ENCODE data around the gene ELOVL7. TPM values are rescaled to one million over a fixed set of nuclear protein-coding genes. Genes with fewer than 3 reads are reported as not detected.
A peak's percentile ranks its signal among the peaks of the same experiment; 100 is the strongest.

ELOVL7 gene
- under 1 TPM; 0.11 to 0.18 TPM for total RNA-seq
- polyA plus RNA-seq = not detected

- peaks cover 8 to 19% (median 11%) of the 10 kb centered on the region in 3 donors for H3K4me1 Mint-ChIP-seq
- DNase-seq = no peak
Observed at GRCh38 chr5:60843936-60844905, at the start of gene ELOVL7. TSS of gene ELOVL7 (minus strand) at chr5:60844269. CDS start at chr5:60787397, 56,872 bp downstream.

GRCh38 chr5:60893521-60893920, 49.5 kb upstream of the ELOVL7 start:
- Mint-ChIP-seq H3K27ac (no peak overlapping the region), H3K36me3 (peaks cover 23 to 42% (median 37%) of the 10 kb centered on the region in 3 donors), H3K4me3 (no peak overlapping the region), H3K27me3 (no peaks in the 10 kb centered on the region), H3K4me1 (no peaks in the 10 kb centered on the region), H3K9me3 (no peaks in the 10 kb centered on the region)
- Histone ChIP-seq H3K27me3 (ENCODE audit: insufficient read depth, low read length, poor library complexity, severe bottlenecking) (no peaks in the 10 kb centered on the region), H3K9me3 (ENCODE audit: low read length) (no peaks in the 10 kb centered on the region), H3K27ac (ENCODE audit: low read depth, low read length) (no peak overlapping the region), H3K4me1 (ENCODE audit: insufficient read depth, low read length) (no peaks in the 10 kb centered on the region), H3K4me3 (ENCODE audit: low read length) (no peak overlapping the region), H3K36me3 (ENCODE audit: insufficient read depth, low read length) (peaks cover 3% of the 10 kb centered on the region)
- DNase-seq = no peak
- ChIA-PET CTCF (no interaction called here), POLR2A (no interaction called here)

More at GRCh38 chr5:60843936-60844905, at the start of gene ELOVL7:
- H3K27me3 Mint-ChIP-seq = peaks cover 41 to 61% of the 10 kb centered on the region in 2 donors
- ChIA-PET POLR2A (no interaction called here), CTCF (no interaction called here)
- no peaks in the 10 kb centered on the region for H3K36me3 Mint-ChIP-seq
- H3K27ac Mint-ChIP-seq = no peak within 1 kb of the TSS
- no peaks in the 10 kb centered on the region for H3K27me3 ChIP-seq (ENCODE audit: insufficient read depth, low read length, poor library complexity, severe bottlenecking)
- H3K4me3 ChIP-seq (ENCODE audit: low read length) = no peak within 1 kb of the TSS
- no peaks in the 10 kb centered on the region for H3K9me3 ChIP-seq (ENCODE audit: low read length)
- no peaks in the 10 kb centered on the region for H3K36me3 ChIP-seq (ENCODE audit: insufficient read depth, low read length)
- H3K4me3 Mint-ChIP-seq = peak within 1 kb of the TSS; percentile 43 to 73 (median 62)
- no peaks in the 10 kb centered on the region for H3K4me1 ChIP-seq (ENCODE audit: insufficient read depth, low read length)
- H3K27ac ChIP-seq (ENCODE audit: low read depth, low read length) = no peak within 1 kb of the TSS
- H3K9me3 Mint-ChIP-seq = peaks cover 0 to 2% (median 0%) of the 10 kb centered on the region in 5 donors

GRCh38 chr5:60891667-60892066, 47.6 kb upstream of the ELOVL7 start:
- Histone ChIP-seq H3K4me3 (ENCODE audit: low read length) (no peak overlapping the region), H3K4me1 (ENCODE audit: insufficient read depth, low read length) (no peaks in the 10 kb centered on the region), H3K27me3 (ENCODE audit: insufficient read depth, low read length, poor library complexity, severe bottlenecking) (no peaks in the 10 kb centered on the region), H3K27ac (ENCODE audit: low read depth, low read length) (no peak overlapping the region), H3K9me3 (ENCODE audit: low read length) (no peaks in the 10 kb centered on the region), H3K36me3 (ENCODE audit: insufficient read depth, low read length) (no peaks in the 10 kb centered on the region)
- no peak for DNase-seq
- H3K9me3 Mint-ChIP-seq = no peaks in the 10 kb centered on the region
- H3K36me3 Mint-ChIP-seq = peaks cover 17 to 36% (median 33%) of the 10 kb centered on the region in 3 donors
- CTCF ChIA-PET = no interaction called here
- no peaks in the 10 kb centered on the region for H3K27me3 Mint-ChIP-seq
- no peaks in the 10 kb centered on the region for H3K4me1 Mint-ChIP-seq
- H3K4me3 Mint-ChIP-seq = no peak overlapping the region
- POLR2A ChIA-PET = no interaction called here
- no peak overlapping the region for H3K27ac Mint-ChIP-seq

- H3K4me3 Mint-ChIP-seq = no peak overlapping the region
- no peaks in the 10 kb centered on the region for H3K27me3 ChIP-seq (ENCODE audit: insufficient read depth, low read length, poor library complexity, severe bottlenecking)
Observed at GRCh38 chr5:60888359-60889061, 44.4 kb upstream of the ELOVL7 start.

GRCh38 chr5:60887746-60888145, 43.7 kb upstream of the ELOVL7 start:
- Mint-ChIP-seq H3K36me3 (peaks cover 15 to 31% (median 24%) of the 10 kb centered on the region in 3 donors), H3K27me3 (no peaks in the 10 kb centered on the region), H3K4me3 (no peak overlapping the region), H3K27ac (no peak overlapping the region), H3K4me1 (no peaks in the 10 kb centered on the region), H3K9me3 (peaks cover 0 to 1% (median 0%) of the 10 kb centered on the region in 5 donors)
- no peaks in the 10 kb centered on the region for H3K9me3 ChIP-seq (ENCODE audit: low read length)
- no peaks in the 10 kb centered on the region for H3K4me1 ChIP-seq (ENCODE audit: insufficient read depth, low read length)
- H3K36me3 ChIP-seq (ENCODE audit: insufficient read depth, low read length) = no peaks in the 10 kb centered on the region
- ChIA-PET CTCF (no interaction called here), POLR2A (no interaction called here)
- no peak for DNase-seq
- no peaks in the 10 kb centered on the region for H3K27me3 ChIP-seq (ENCODE audit: insufficient read depth, low read length, poor library complexity, severe bottlenecking)
- H3K4me3 ChIP-seq (ENCODE audit: low read length) = no peak overlapping the region
- no peak overlapping the region for H3K27ac ChIP-seq (ENCODE audit: low read depth, low read length)

More at GRCh38 chr5:60888359-60889061, 44.4 kb upstream of the ELOVL7 start:
- H3K36me3 Mint-ChIP-seq = peaks cover 18 to 30% (median 25%) of the 10 kb centered on the region in 3 donors
- H3K4me1 ChIP-seq (ENCODE audit: insufficient read depth, low read length) = no peaks in the 10 kb centered on the region
- DNase-seq = no peak
- H3K27me3 Mint-ChIP-seq = no peaks in the 10 kb centered on the region
- no peaks in the 10 kb centered on the region for H3K4me1 Mint-ChIP-seq
- H3K27ac Mint-ChIP-seq = no peak overlapping the region
- no peaks in the 10 kb centered on the region for H3K9me3 ChIP-seq (ENCODE audit: low read length)
- no peak overlapping the region for H3K27ac ChIP-seq (ENCODE audit: low read depth, low read length)
- H3K9me3 Mint-ChIP-seq = no peaks in the 10 kb centered on the region
- no peaks in the 10 kb centered on the region for H3K36me3 ChIP-seq (ENCODE audit: insufficient read depth, low read length)
- no peak overlapping the region for H3K4me3 ChIP-seq (ENCODE audit: low read length)
- CTCF ChIA-PET = no interaction called here
- POLR2A ChIA-PET = no interaction called here

DNA sequence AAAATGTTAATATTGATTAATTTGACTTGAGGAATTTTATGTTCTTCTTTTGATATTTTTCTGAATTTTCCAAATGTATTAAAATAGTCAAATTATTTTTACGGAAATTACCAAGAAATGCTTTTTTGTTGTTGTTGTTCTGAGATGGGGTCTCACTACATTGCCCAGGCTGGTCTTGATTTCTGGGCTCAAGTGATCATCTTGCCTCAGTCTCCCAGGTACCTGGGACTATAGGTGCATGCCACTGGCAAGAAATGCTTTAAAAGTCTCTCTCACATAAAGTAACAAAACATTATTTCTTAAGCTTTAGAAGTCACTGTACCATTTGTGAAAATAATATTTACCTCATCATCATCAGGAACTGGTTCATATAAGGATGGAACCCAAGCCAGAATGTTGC, 43.0 kb upstream of the ELOVL7 start:
- peaks cover 15 to 36% (median 27%) of the 10 kb centered on the region in 3 donors for H3K36me3 Mint-ChIP-seq
- no peaks in the 10 kb centered on the region for H3K27me3 Mint-ChIP-seq
- H3K4me3 ChIP-seq (ENCODE audit: low read length) = no peak overlapping the region
- no peak overlapping the region for H3K27ac Mint-ChIP-seq
- ChIA-PET POLR2A (no interaction called here), CTCF (no interaction called here)
- DNase-seq = no peak
- H3K4me1 ChIP-seq (ENCODE audit: insufficient read depth, low read length) = no peaks in the 10 kb centered on the region
- no peaks in the 10 kb centered on the region for H3K9me3 ChIP-seq (ENCODE audit: low read length)
- no peak overlapping the region for H3K4me3 Mint-ChIP-seq
- peaks cover 0 to 6% (median 0%) of the 10 kb centered on the region in 5 donors for H3K9me3 Mint-ChIP-seq
- no peak overlapping the region for H3K27ac ChIP-seq (ENCODE audit: low read depth, low read length)
- no peaks in the 10 kb centered on the region for H3K27me3 ChIP-seq (ENCODE audit: insufficient read depth, low read length, poor library complexity, severe bottlenecking)
- H3K36me3 ChIP-seq (ENCODE audit: insufficient read depth, low read length) = no peaks in the 10 kb centered on the region
- H3K4me1 Mint-ChIP-seq = no peaks in the 10 kb centered on the region

DNA sequence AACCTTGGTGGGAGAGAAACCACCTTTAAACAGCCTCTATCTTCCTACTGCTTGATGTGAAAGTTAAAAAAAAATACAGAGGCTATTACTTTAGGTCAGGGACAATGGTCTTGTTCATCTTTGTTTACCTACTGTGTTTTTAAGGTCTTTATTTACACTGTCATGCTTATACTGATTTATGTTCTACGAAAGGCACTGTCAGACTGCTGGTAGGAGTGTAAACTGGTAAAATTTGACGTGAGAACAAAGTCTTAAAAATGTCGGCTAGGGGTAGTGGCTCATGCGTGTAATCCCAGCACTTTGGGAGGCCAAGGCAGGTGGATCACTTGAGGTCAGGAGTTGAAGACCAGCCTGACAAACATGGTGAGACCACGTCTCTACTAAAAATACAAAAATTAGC, 42.1 kb upstream of the ELOVL7 start:
- CTCF ChIA-PET = no interaction called here

GRCh38 chr5:60883229-60883628, 39.2 kb upstream of the ELOVL7 start:
- CTCF ChIA-PET = no interaction called here
- Mint-ChIP-seq H3K4me1 (no peaks in the 10 kb centered on the region), H3K9me3 (peaks cover 0 to 18% (median 9%) of the 10 kb centered on the region in 5 donors)

More for the DNA sequence above, 42.1 kb upstream of the ELOVL7 start:
- Histone ChIP-seq H3K4me3 (ENCODE audit: low read length) (no peak overlapping the region), H3K27me3 (ENCODE audit: insufficient read depth, low read length, poor library complexity, severe bottlenecking) (no peaks in the 10 kb centered on the region), H3K27ac (ENCODE audit: low read depth, low read length) (no peak overlapping the region), H3K4me1 (ENCODE audit: insufficient read depth, low read length) (no peaks in the 10 kb centered on the region), H3K36me3 (ENCODE audit: insufficient read depth, low read length) (no peaks in the 10 kb centered on the region), H3K9me3 (ENCODE audit: low read length) (no peaks in the 10 kb centered on the region)
- Mint-ChIP-seq H3K27me3 (no peaks in the 10 kb centered on the region), H3K36me3 (peaks cover 13 to 34% (median 27%) of the 10 kb centered on the region in 3 donors), H3K27ac (no peak overlapping the region), H3K9me3 (peaks cover 0 to 8% (median 0%) of the 10 kb centered on the region in 5 donors), H3K4me1 (no peaks in the 10 kb centered on the region), H3K4me3 (no peak overlapping the region)
- POLR2A ChIA-PET = no interaction called here
- no peak for DNase-seq

More at GRCh38 chr5:60883229-60883628, 39.2 kb upstream of the ELOVL7 start:
- no peak for DNase-seq
- no peak overlapping the region for H3K27ac ChIP-seq (ENCODE audit: low read depth, low read length)
- no peak overlapping the region for H3K27ac Mint-ChIP-seq
- no peaks in the 10 kb centered on the region for H3K4me1 ChIP-seq (ENCODE audit: insufficient read depth, low read length)
- no peaks in the 10 kb centered on the region for H3K27me3 ChIP-seq (ENCODE audit: insufficient read depth, low read length, poor library complexity, severe bottlenecking)
- H3K27me3 Mint-ChIP-seq = no peaks in the 10 kb centered on the region
- H3K36me3 ChIP-seq (ENCODE audit: insufficient read depth, low read length) = no peaks in the 10 kb centered on the region
- H3K4me3 ChIP-seq (ENCODE audit: low read length) = no peak overlapping the region
- peaks cover 10 to 33% (median 21%) of the 10 kb centered on the region in 3 donors for H3K36me3 Mint-ChIP-seq
- no peaks in the 10 kb centered on the region for H3K9me3 ChIP-seq (ENCODE audit: low read length)
- POLR2A ChIA-PET = no interaction called here
- H3K4me3 Mint-ChIP-seq = no peak overlapping the region
